A549 (cell line): ENCODE measurements around the gene SLC37A1. TPM values are rescaled to one million over a fixed set of nuclear protein-coding genes. Genes with fewer than 3 reads are reported as not detected.

Source experiments
- ATAC-seq, 2 experiments: fragments of 200-7000 bp in 1 of 2; fragments of >200 bp in 1 of 2; cut with Nextera tagmentation in 1 of 2; cut with Tn5 transposase in 1 of 2; 3 replicates each; pipeline versions ENCODE4 v1.8.0 to v1.9.1; 2018 to 2020; ENCODE audit warnings: mild to moderate bottlenecking in 1 of 2, moderate library complexity in 1 of 2
- CTCF ChIA-PET: fragments of 300-600 bp; sonication (Branson Sonifier 250); formaldehyde crosslinking; extraction: SDS; loops from one replicate; lab custom pipeline; 2021; ENCODE audit warnings: antibody characterized with exemption, inconsistent platforms; lab: Yijun Ruan, JAX
- POLR2A ChIA-PET: fragments of 350-600 bp; formaldehyde crosslinking; extraction: SDS; loops from one replicate; lab custom pipeline; 2021; ENCODE audit warnings: antibody characterized with exemption, inconsistent platforms; lab: Yijun Ruan, JAX
- DNase-seq, 2 experiments: peaks; one replicate each; pipeline versions ENCODE4 v3.0.0 to v3.0.0-alpha.2; 2011 to 2016; ENCODE audit warnings: low read depth in 1 of 2, low spot score in 1 of 2
- FAIRE-seq: peaks from 2 replicates; lab custom pipeline; 2011; peaks lifted over from hg19 to GRCh38; lab: Jason Lieb, UNC
- H3K27ac ChIP-seq, 2 experiments: fragments of >200 bp; sonication (Bioruptor Twin); formaldehyde crosslinking; 3 replicates each; pipeline ENCODE4 v1.5.1; 2016 to 2017
- H3K4me1 ChIP-seq: fragments of >200 bp; sonication (Bioruptor Twin); formaldehyde crosslinking; 3 replicates; pipeline ENCODE4 v1.6.1; 2016
- H3K4me2 ChIP-seq: fragments of >200 bp; sonication (Bioruptor Twin); formaldehyde crosslinking; 3 replicates; pipeline ENCODE4 v1.6.1; 2016
- H3K4me3 ChIP-seq: fragments of >200 bp; sonication (Bioruptor Twin); formaldehyde crosslinking; 3 replicates; pipeline ENCODE4 v1.5.1; 2016
- H3K9me3 ChIP-seq: fragments of >200 bp; sonication (Bioruptor Twin); formaldehyde crosslinking; 3 replicates; pipeline ENCODE4 v1.6.1; 2016
- ATOH8 ChIP-seq: fragments of 250-450 bp; sonication (Bioruptor Pico); IDR thresholded peaks from 2 replicates; pipeline ENCODE4 v1.5.0; 2020; ENCODE audit warnings: low read depth, mild to moderate bottlenecking, moderate library complexity
- BCL3 ChIP-seq: fragments of >200 bp; sonication (Bioruptor Twin); formaldehyde crosslinking; IDR thresholded peaks from 3 replicates; pipeline ENCODE4 v1.6.1; 2016
- CHD4 ChIP-seq: fragments of 200-600 bp; sonication (generic); IDR thresholded peaks from 2 replicates; pipeline ENCODE4 v1.6.1; 2016; ENCODE audit warnings: antibody characterized with exemption, mild to moderate bottlenecking, borderline replicate concordance
- E2F6 ChIP-seq: IDR thresholded peaks from 2 replicates; pipeline ENCODE4 v1.6.1; 2012; ENCODE audit warnings: low read depth, borderline replicate concordance
- HES2 ChIP-seq: fragments of >200 bp; sonication (Bioruptor Twin); formaldehyde crosslinking; IDR thresholded peaks from 2 replicates; pipeline ENCODE4 v1.6.1; 2016
- HMGXB4 ChIP-seq: fragments of 250-450 bp; sonication (Bioruptor Pico); IDR thresholded peaks from 2 replicates; pipeline ENCODE4 v1.5.0; 2021; ENCODE audit warnings: mild to moderate bottlenecking, moderate library complexity, borderline replicate concordance
- HOXB13 ChIP-seq: fragments of 250-450 bp; sonication (Bioruptor Pico); IDR thresholded peaks from 2 replicates; pipeline ENCODE4 v1.5.0; 2020; ENCODE audit warnings: low read depth, mild to moderate bottlenecking, moderate library complexity
- KDM1A ChIP-seq: fragments of 200-600 bp; sonication (generic); IDR thresholded peaks from 2 replicates; pipeline ENCODE4 v1.6.1; 2016; ENCODE audit warnings: low read depth, mild to moderate bottlenecking
- KDM5A ChIP-seq: fragments of 200-600 bp; sonication (generic); IDR thresholded peaks from 2 replicates; pipeline ENCODE4 v1.6.1; 2016; ENCODE audit warnings: antibody characterized with exemption, mild to moderate bottlenecking
- MAX ChIP-seq: IDR thresholded peaks from 2 replicates; pipeline ENCODE4 v1.6.1; 2012
- MAZ ChIP-seq: fragments of 150-350 bp; IDR thresholded peaks from 2 replicates; pipeline ENCODE4 v1.6.1; 2014; ENCODE audit warnings: antibody characterized with exemption, low read depth, low read length, borderline replicate concordance
- NPAS2 ChIP-seq: fragments of 250-450 bp; sonication (Bioruptor Pico); IDR thresholded peaks from 2 replicates; pipeline ENCODE4 v1.8.0; 2022; ENCODE audit warnings: mild to moderate bottlenecking, moderate library complexity, borderline replicate concordance
- PBX3 ChIP-seq: IDR thresholded peaks from 2 replicates; pipeline ENCODE4 v1.6.1; 2012
- PHF8 ChIP-seq: fragments of 200-600 bp; sonication (generic); IDR thresholded peaks from 2 replicates; pipeline ENCODE4 v1.6.1; 2016; ENCODE audit warnings: low read depth, mild to moderate bottlenecking, antibody characterized with exemption, moderate library complexity, borderline replicate concordance
- POLR2AphosphoS2 ChIP-seq: conservative IDR thresholded peaks from 2 replicates; pipeline ENCODE4 v1.6.1; 2012; ENCODE audit warnings: low read length, improper control_type of control experiment, inconsistent platforms
- RAD21 ChIP-seq, 2 experiments: fragments of >200 bp in 1 of 2; sonication (Bioruptor Twin) in 1 of 2; formaldehyde crosslinking in 1 of 2; IDR thresholded peaks in 1 of 2; conservative IDR thresholded peaks in 1 of 2; 2 replicates in 1 of 2; 3 replicates in 1 of 2; pipeline ENCODE4 v1.6.1; 2012 to 2018; ENCODE audit warnings: inconsistent platforms in 1 of 2
- RNF2 ChIP-seq: fragments of 200-600 bp; sonication (generic); IDR thresholded peaks from 2 replicates; pipeline ENCODE4 v1.6.1; 2016; ENCODE audit warnings: low read depth, mild to moderate bottlenecking, antibody characterized with exemption, moderate library complexity, borderline replicate concordance
- SMC3 ChIP-seq: fragments of >200 bp; sonication (Bioruptor Twin); formaldehyde crosslinking; IDR thresholded peaks from 3 replicates; pipeline ENCODE4 v1.6.1; 2018; ENCODE audit warnings: inconsistent platforms
- TP53 ChIP-seq: fragments of 250-450 bp; sonication (Bioruptor Pico); IDR thresholded peaks from 2 replicates; pipeline ENCODE4 v1.5.0; 2021; ENCODE audit warnings: mild to moderate bottlenecking, moderate library complexity
- USF2 ChIP-seq: fragments of 450-650 bp; IDR thresholded peaks from 2 replicates; pipeline ENCODE4 v1.6.1; 2014; ENCODE audit warnings: antibody characterized with exemption
- ZFP36 ChIP-seq: fragments of 450-650 bp; IDR thresholded peaks from 2 replicates; pipeline ENCODE4 v1.6.1; 2014; ENCODE audit warnings: borderline replicate concordance; ENCODE audit not compliant: partially characterized antibody
- ZNF302 ChIP-seq: fragments of 250-450 bp; sonication (Bioruptor Pico); IDR thresholded peaks from 2 replicates; pipeline ENCODE4 v1.9.0; 2021; ENCODE audit warnings: inconsistent platforms, mild to moderate bottlenecking, moderate library complexity
- ZSCAN20 ChIP-seq: fragments of 250-450 bp; sonication (Bioruptor Pico); IDR thresholded peaks from 2 replicates; pipeline ENCODE4 v1.8.0; 2022; ENCODE audit warnings: mild to moderate bottlenecking, moderate library complexity
- WGBS: methylation state at CpG from one replicate; pipeline ENCODE4 v1.1.6; 2017; ENCODE audit errors: missing lambda C conversion rate; 5-methylcytosine and 5-hydroxymethylcytosine counted together
- polyA plus RNA-seq, 4 experiments: library from polyadenylated mRNA; depleted of rRNA in 3 of 4; stranded (reverse); fragments of >200 nt; fragmentation: RNase III in 1 of 4; extraction: RNeasy Plus Mini Kit Qiagen cat#74134 plus additional on column Dnase treatment in 1 of 4; gene quantifications; 2 replicates in 3 of 4; 3 replicates in 1 of 4; pipeline ENCODE4 v1.2.3, GENCODE V29; 2011 to 2017

Gene SLC37A1
- polyA plus RNA-seq, 2 of the 4 experiments (the other 2 are of a cell fraction): 1.9 to 2.1 TPM

GRCh38 chr21:42568866-42569731 lies 55.4 kb downstream of the SLC37A1 start:
- no peak for ATAC-seq
- CTCF ChIA-PET: interaction anchor here (1.8 kb wide), 1 partner anchor 24 kb away, joined by 4 read pairs; no protein-coding TSS in a partner anchor
- POLR2A ChIA-PET: no interaction called here

GRCh38 chr21:42569732-42570301 lies 56.2 kb downstream of the SLC37A1 start:
- 77% methylated on average over 22 of the region's 31 CpGs for WGBS
- Histone ChIP-seq H3K4me1 (no peaks in the 10 kb centered on the region), H3K27ac (no peak overlapping the region), H3K9me3 (no peaks in the 10 kb centered on the region), H3K4me2 (no peak overlapping the region), H3K4me3 (no peak overlapping the region)
- FAIRE-seq: no peak
- CTCF ChIA-PET: interaction anchor here (1.8 kb wide), 1 partner anchor 23 kb away, joined by 4 read pairs; no protein-coding TSS in a partner anchor
- POLR2A ChIA-PET: no interaction called here
- TF ChIP-seq KDM5A (no peak), BCL3 (no peak), RNF2 (no peak), PHF8 (no peak), E2F6 (no peak), CHD4 (no peak), ZNF302 (CRISPR knock-in tag) (no peak), ZFP36 (no peak), HES2 (no peak), USF2 (no peak), RAD21 (conservative IDR thresholded peaks at IDR 0.05 in 1 of 2, IDR thresholded peaks at IDR 0.05 in 1 of 2) (no peak), ZSCAN20 (CRISPR knock-in tag) (no peak), MAZ (no peak), HMGXB4 (CRISPR knock-in tag) (no peak)
- ATAC-seq: no peak
- no peak for DNase-seq

More at GRCh38 chr21:42568866-42569731, 55.4 kb downstream of the SLC37A1 start:
- Histone ChIP-seq H3K4me2 (no peak overlapping the region), H3K4me3 (no peak overlapping the region), H3K27ac (no peak overlapping the region), H3K9me3 (no peaks in the 10 kb centered on the region), H3K4me1 (no peaks in the 10 kb centered on the region)
- TF ChIP-seq ATOH8 (CRISPR knock-in tag) (no peak), HOXB13 (CRISPR knock-in tag) (no peak), TP53 (CRISPR knock-in tag) (no peak), KDM1A (no peak), SMC3 (no peak), PBX3 (no peak), HES2 (no peak), CHD4 (no peak), NPAS2 (no peak), MAX (no peak), POLR2AphosphoS2 (no peak)
- 92% methylated on average over 21 of the region's 35 CpGs for WGBS
- no peak for DNase-seq
- no peak for FAIRE-seq
